Natural killer cell treated with Interleukin-12 subunit alpha and Interleukin-12 subunit beta and Interleukin-15 and Interleukin-18, amount 100 ng/mL, for 72 hours (primary cell): Measurements from ENCODE around the gene NGF. TPM values are rescaled to one million over a fixed set of nuclear protein-coding genes. Genes with fewer than 3 reads are reported as not detected.

ENCODE experiments used
- ATAC-seq, 2 donors: fragments of 150-1000 bp; cut with Tn5 transposase in 1 of 2; sonication (Bioruptor Pico), chemical (Tn5 transposase) in 1 of 2; 2 replicates each; pipeline ENCODE4 v1.10.0; 2021
- DNase-seq: peaks from one replicate; pipeline ENCODE4 v3.0.0; 2022; ENCODE audit warnings: low spot score
- H3K27ac Mint-ChIP-seq, 2 donors: 1 replicate in 1 of 2; 2 replicates in 1 of 2; pipeline ENCODE4 v1.8.0; 2022; ENCODE audit warnings: mixed read lengths in 2 of 2, mild to moderate bottlenecking in 1 of 2, moderate library complexity in 1 of 2
- H3K27me3 Mint-ChIP-seq, 2 donors: 1 replicate in 1 of 2; 2 replicates in 1 of 2; pipeline ENCODE4 v1.8.0; 2022; ENCODE audit warnings: mixed read lengths in 2 of 2
- H3K36me3 Mint-ChIP-seq: one replicate; pipeline ENCODE4 v1.8.0; 2022; ENCODE audit warnings: mixed read lengths
- H3K4me1 Mint-ChIP-seq, 2 donors: 1 replicate in 1 of 2; 2 replicates in 1 of 2; pipeline ENCODE4 v1.8.0; 2022; ENCODE audit warnings: low read depth in 2 of 2, mixed read lengths in 2 of 2, mild to moderate bottlenecking in 1 of 2
- H3K4me3 Mint-ChIP-seq: one replicate; pipeline ENCODE4 v1.8.0; 2022; ENCODE audit warnings: mixed read lengths
- H3K9me3 Mint-ChIP-seq: 2 replicates; pipeline ENCODE4 v1.8.0; 2022; ENCODE audit warnings: mixed read lengths
- total RNA-seq, 2 donors: library from RNA; stranded (reverse); gene quantifications; one replicate each; pipeline ENCODE4 v1.2.3, GENCODE V29; 2022

Gene NGF
- total RNA-seq, 2 donors from 2014 or later: not detected

- H3K9me3 Mint-ChIP-seq: peaks cover 5% of the 10 kb centered on the region
- DNase-seq (no peak), ATAC-seq (no peak)
- H3K36me3 Mint-ChIP-seq: no peaks in the 10 kb centered on the region
- peaks cover 22 to 28% of the 10 kb centered on the region in 2 donors for H3K27me3 Mint-ChIP-seq
- no peak overlapping the region for H3K4me3 Mint-ChIP-seq
- no peak overlapping the region for H3K27ac Mint-ChIP-seq
- no peaks in the 10 kb centered on the region for H3K4me1 Mint-ChIP-seq
These were observed 62.8 kb downstream of the NGF start for GRCh38 chr1:115275216-115275615.

GRCh38 chr1:115274467-115274866, 63.6 kb downstream of the NGF start:
- H3K4me1 Mint-ChIP-seq: no peaks in the 10 kb centered on the region
- no peak overlapping the region for H3K27ac Mint-ChIP-seq
- H3K4me3 Mint-ChIP-seq: no peak overlapping the region
- no peak for DNase-seq
- H3K36me3 Mint-ChIP-seq: no peaks in the 10 kb centered on the region
- H3K9me3 Mint-ChIP-seq: peaks cover 5% of the 10 kb centered on the region
- ATAC-seq: no peak
- peaks cover 22 to 28% of the 10 kb centered on the region in 2 donors for H3K27me3 Mint-ChIP-seq

GRCh38 chr1:115266729-115267421, 71.2 kb downstream of the NGF start:
- DNase-seq (no peak), ATAC-seq (no peak)
- H3K9me3 Mint-ChIP-seq: no peaks in the 10 kb centered on the region
- H3K4me1 Mint-ChIP-seq: no peaks in the 10 kb centered on the region
- no peak overlapping the region for H3K4me3 Mint-ChIP-seq
- H3K27ac Mint-ChIP-seq: no peak overlapping the region
- peaks cover 14 to 16% of the 10 kb centered on the region in 2 donors for H3K27me3 Mint-ChIP-seq
- H3K36me3 Mint-ChIP-seq: no peaks in the 10 kb centered on the region

- H3K4me3 Mint-ChIP-seq: no peak overlapping the region
- no peaks in the 10 kb centered on the region for H3K4me1 Mint-ChIP-seq
- H3K36me3 Mint-ChIP-seq: no peaks in the 10 kb centered on the region
- DNase-seq (no peak), ATAC-seq (no peak)
- peaks cover 21 to 22% of the 10 kb centered on the region in 2 donors for H3K27me3 Mint-ChIP-seq
- H3K9me3 Mint-ChIP-seq: no peaks in the 10 kb centered on the region
- H3K27ac Mint-ChIP-seq: no peak overlapping the region
These were observed 73.0 kb downstream of the NGF start for GRCh38 chr1:115265099-115265498.

- H3K27me3 Mint-ChIP-seq: peaks cover 15 to 23% of the 10 kb centered on the region in 2 donors
- H3K27ac Mint-ChIP-seq: no peak overlapping the region
- H3K36me3 Mint-ChIP-seq: peaks cover 8% of the 10 kb centered on the region
- no peak for ATAC-seq
- peaks cover 3% of the 10 kb centered on the region for H3K9me3 Mint-ChIP-seq
- DNase-seq: no peak
- H3K4me1 Mint-ChIP-seq: no peaks in the 10 kb centered on the region
- H3K4me3 Mint-ChIP-seq: no peak overlapping the region
These were observed 75.2 kb downstream of the NGF start for GRCh38 chr1:115262886-115263285.

- Mint-ChIP-seq H3K4me1 (no peaks in the 10 kb centered on the region), H3K27ac (no peak overlapping the region), H3K4me3 (no peak overlapping the region), H3K27me3 (peaks cover 15 to 24% of the 10 kb centered on the region in 2 donors), H3K9me3 (peaks cover 3% of the 10 kb centered on the region), H3K36me3 (peaks cover 8% of the 10 kb centered on the region)
- DNase-seq: no peak
- ATAC-seq: no peak
These were observed 76.6 kb downstream of the NGF start for GRCh38 chr1:115261496-115261895.

- Mint-ChIP-seq H3K9me3 (peaks cover 3% of the 10 kb centered on the region), H3K27ac (no peak overlapping the region), H3K4me3 (no peak overlapping the region), H3K27me3 (peaks cover 6 to 18% of the 10 kb centered on the region in 2 donors), H3K4me1 (no peaks in the 10 kb centered on the region), H3K36me3 (peaks cover 8% of the 10 kb centered on the region)
- no peak for ATAC-seq
- DNase-seq: no peak
These were observed 79.7 kb downstream of the NGF start for GRCh38 chr1:115258302-115258866.

GRCh38 chr1:115257591-115257990, 80.5 kb downstream of the NGF start:
- peaks cover 3% of the 10 kb centered on the region for H3K9me3 Mint-ChIP-seq
- H3K27me3 Mint-ChIP-seq: peaks cover 7 to 19% of the 10 kb centered on the region in 2 donors
- H3K36me3 Mint-ChIP-seq: peaks cover 8% of the 10 kb centered on the region
- H3K4me3 Mint-ChIP-seq: no peak overlapping the region
- DNase-seq: no peak
- no peaks in the 10 kb centered on the region for H3K4me1 Mint-ChIP-seq
- H3K27ac Mint-ChIP-seq: no peak overlapping the region
- ATAC-seq: no peak

GRCh38 chr1:115255154-115255553, 82.9 kb downstream of the NGF start:
- Mint-ChIP-seq H3K9me3 (peaks cover 3% of the 10 kb centered on the region), H3K4me3 (no peak overlapping the region), H3K4me1 (no peaks in the 10 kb centered on the region), H3K27ac (no peak overlapping the region), H3K36me3 (peaks cover 8% of the 10 kb centered on the region), H3K27me3 (peaks cover 3 to 21% of the 10 kb centered on the region in 2 donors)
- ATAC-seq: no peak
- DNase-seq: no peak

GRCh38 chr1:115252585-115252984, 85.5 kb downstream of the NGF start:
- Mint-ChIP-seq H3K36me3 (peaks cover 7% of the 10 kb centered on the region), H3K9me3 (no peaks in the 10 kb centered on the region), H3K27me3 (peaks cover 3 to 22% of the 10 kb centered on the region in 2 donors), H3K27ac (no peak overlapping the region), H3K4me3 (no peak overlapping the region), H3K4me1 (no peaks in the 10 kb centered on the region)
- DNase-seq: no peak
- ATAC-seq: no peak

- H3K9me3 Mint-ChIP-seq: no peaks in the 10 kb centered on the region
- peaks cover 7% of the 10 kb centered on the region for H3K36me3 Mint-ChIP-seq
These were observed 86.2 kb downstream of the NGF start for GRCh38 chr1:115251856-115252255.

GRCh38 chr1:115251340-115251748, 86.7 kb downstream of the NGF start:
- ATAC-seq: no peak
- H3K36me3 Mint-ChIP-seq: peaks cover 7% of the 10 kb centered on the region
- no peaks in the 10 kb centered on the region for H3K4me1 Mint-ChIP-seq
- DNase-seq: no peak
- peaks cover 3 to 22% of the 10 kb centered on the region in 2 donors for H3K27me3 Mint-ChIP-seq
- H3K4me3 Mint-ChIP-seq: no peak overlapping the region
- no peaks in the 10 kb centered on the region for H3K9me3 Mint-ChIP-seq
- no peak overlapping the region for H3K27ac Mint-ChIP-seq

More at GRCh38 chr1:115251856-115252255, 86.2 kb downstream of the NGF start:
- Mint-ChIP-seq H3K27me3 (peaks cover 3 to 22% of the 10 kb centered on the region in 2 donors), H3K27ac (no peak overlapping the region), H3K4me3 (no peak overlapping the region), H3K4me1 (no peaks in the 10 kb centered on the region)
- ATAC-seq: no peak
- DNase-seq: no peak

GRCh38 chr1:115246526-115246925, 91.5 kb downstream of the NGF start:
- Mint-ChIP-seq H3K27me3 (peaks cover 12 to 40% of the 10 kb centered on the region in 2 donors), H3K36me3 (peaks cover 7% of the 10 kb centered on the region), H3K9me3 (no peaks in the 10 kb centered on the region), H3K4me3 (no peak overlapping the region), H3K27ac (no peak overlapping the region), H3K4me1 (no peaks in the 10 kb centered on the region)
- ATAC-seq (no peak), DNase-seq (no peak)

GRCh38 chr1:115245227-115245626, 92.8 kb downstream of the NGF start:
- Mint-ChIP-seq H3K9me3 (no peaks in the 10 kb centered on the region), H3K4me1 (no peaks in the 10 kb centered on the region), H3K4me3 (no peak overlapping the region), H3K27ac (no peak overlapping the region), H3K36me3 (peaks cover 7% of the 10 kb centered on the region), H3K27me3 (peaks cover 12 to 50% of the 10 kb centered on the region in 2 donors)
- ATAC-seq (no peak), DNase-seq (no peak)
